HG03571 (cell line): Measurements from ENCODE around the gene YWHAQ.
"Not testable (repeated sequence)": the region's sequence is repeated elsewhere in the genome, so short reads cannot be mapped to it uniquely, and the experiment has no call there.

Source experiments
- ATAC-seq: cut with Tn5 transposase; IDR thresholded peaks from one replicate; pipeline ENCODE4 v1.9.1; 2021; ENCODE audit not compliant: unreplicated experiment

The YWHAQ gene

DNA sequence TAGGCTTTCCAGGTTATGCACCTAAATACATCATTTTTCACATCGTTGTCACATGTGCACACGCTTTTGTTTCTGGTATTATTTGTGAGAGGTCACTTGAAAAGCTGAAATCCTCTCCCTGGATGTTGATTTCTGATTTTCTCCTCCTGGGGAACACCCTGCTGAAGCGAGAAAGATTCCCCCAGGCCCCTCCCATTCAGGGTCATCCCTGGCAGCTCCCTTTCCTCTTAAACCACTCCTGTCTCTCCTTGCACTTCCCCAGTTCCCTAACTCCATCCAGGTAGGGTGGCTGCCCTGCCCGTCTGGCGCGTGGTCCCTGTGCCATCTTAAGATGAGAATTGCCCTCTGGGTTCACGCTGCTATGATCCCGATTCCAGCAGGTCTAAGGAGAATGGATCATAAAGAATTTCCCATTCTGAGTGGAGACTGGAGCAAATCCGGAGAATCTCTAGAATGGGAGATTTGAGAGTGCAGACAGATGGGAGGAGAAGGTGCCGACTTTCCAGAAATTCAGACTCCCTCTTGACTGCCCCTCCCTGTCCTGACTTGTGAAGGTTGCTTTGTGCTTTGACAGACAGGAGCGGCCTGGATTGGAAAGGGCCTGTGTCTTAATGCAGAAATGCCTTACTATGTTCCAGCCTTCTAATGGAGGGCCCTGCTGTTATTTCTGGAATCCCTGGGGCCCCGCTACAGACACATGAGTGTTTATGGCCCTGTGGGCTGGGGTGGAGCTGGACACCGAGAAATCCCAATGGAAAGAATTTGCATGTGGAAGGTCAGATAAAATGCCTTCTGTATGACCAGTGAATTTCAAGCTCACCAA, 1.3 kb upstream of the YWHAQ start:
- no peak for ATAC-seq

GRCh38 chr2:9631553-9631819, 689 bp upstream of the YWHAQ start:
- ATAC-seq = no peak

- ATAC-seq = peak; percentile 40
Measured at GRCh38 chr2:9630117-9630735, 571 bp downstream of the YWHAQ start.

- ATAC-seq = no peak
Measured at GRCh38 chr2:9629222-9630116, 1.3 kb downstream of the YWHAQ start.

GRCh38 chr2:9627310-9627709, 3.5 kb downstream of the YWHAQ start:
- no peak for ATAC-seq

DNA sequence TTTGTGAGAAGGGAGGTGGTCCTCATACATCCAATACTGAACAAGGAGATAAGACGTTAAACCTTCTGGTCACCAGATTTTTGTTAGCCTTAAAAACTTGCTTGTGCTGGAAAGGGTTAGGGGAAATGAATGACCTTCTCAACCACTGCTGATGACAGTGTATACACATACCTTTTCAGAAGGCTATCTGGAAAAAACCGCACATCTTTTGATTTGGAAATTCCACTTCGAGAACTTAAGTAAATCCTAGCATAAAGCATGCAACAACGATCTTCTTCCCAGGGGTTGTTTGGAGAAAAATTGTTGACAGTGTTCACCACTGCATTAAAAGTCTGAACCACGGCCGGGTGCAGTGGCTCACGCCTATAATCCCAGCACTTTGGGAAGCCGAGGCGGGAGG, 7.6 kb downstream of the YWHAQ start:
- ATAC-seq = no peak

- ATAC-seq = not testable (repeated sequence)
Measured at GRCh38 chr2:9621655-9622054, 9.1 kb downstream of the YWHAQ start.

GRCh38 chr2:9618410-9618809, 12.4 kb downstream of the YWHAQ start:
- ATAC-seq = no peak

DNA sequence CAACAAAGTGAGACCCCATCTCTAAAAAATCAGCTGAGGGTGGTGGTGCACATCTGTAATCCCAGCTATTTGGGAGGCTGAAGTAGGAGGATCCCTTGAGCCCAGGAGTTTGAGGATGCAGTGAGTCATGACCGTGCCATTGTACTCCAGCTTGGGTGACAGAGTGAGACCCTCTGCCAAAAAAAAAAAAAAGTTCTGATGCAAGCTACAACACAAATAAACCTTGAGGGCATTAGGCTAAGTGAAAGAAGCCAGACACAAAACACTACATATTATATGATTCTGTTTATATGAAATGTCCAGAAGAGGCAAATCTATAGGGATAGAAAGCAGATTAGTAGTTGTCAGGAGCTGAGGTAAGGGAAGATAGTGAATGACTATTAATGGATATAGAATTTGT, 13.0 kb downstream of the YWHAQ start:
- ATAC-seq = no peak

GRCh38 chr2:9617296-9617695, 13.5 kb downstream of the YWHAQ start:
- ATAC-seq = no peak

DNA sequence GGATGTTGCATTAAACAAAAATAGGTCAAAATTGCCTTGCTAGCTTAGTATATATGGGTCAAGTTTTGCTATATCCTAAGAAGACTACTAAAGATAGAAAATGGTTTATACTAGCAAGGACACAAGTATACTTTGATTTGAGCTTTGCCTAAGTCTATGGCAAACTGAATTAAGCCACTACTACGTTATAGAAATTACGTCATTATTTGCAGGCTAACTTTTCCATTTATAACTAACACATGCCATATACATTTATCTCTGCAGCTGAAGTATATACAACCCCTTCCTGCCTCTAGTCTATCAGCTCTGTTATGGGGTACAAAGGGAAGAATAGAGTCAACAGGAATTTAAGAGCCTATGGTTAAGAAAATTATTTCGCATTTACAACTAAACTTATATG, 16.2 kb downstream of the YWHAQ start:
- ATAC-seq = no peak

- no peak for ATAC-seq
Measured at GRCh38 chr2:9613291-9613690, 17.5 kb downstream of the YWHAQ start.

GRCh38 chr2:9611549-9611912, 19.3 kb downstream of the YWHAQ start:
- not testable (repeated sequence) for ATAC-seq

- ATAC-seq = no peak
Measured at GRCh38 chr2:9610781-9611548, 19.8 kb downstream of the YWHAQ start.

- ATAC-seq = not testable (repeated sequence)
Measured at GRCh38 chr2:9608491-9608890, 22.3 kb downstream of the YWHAQ start.

DNA sequence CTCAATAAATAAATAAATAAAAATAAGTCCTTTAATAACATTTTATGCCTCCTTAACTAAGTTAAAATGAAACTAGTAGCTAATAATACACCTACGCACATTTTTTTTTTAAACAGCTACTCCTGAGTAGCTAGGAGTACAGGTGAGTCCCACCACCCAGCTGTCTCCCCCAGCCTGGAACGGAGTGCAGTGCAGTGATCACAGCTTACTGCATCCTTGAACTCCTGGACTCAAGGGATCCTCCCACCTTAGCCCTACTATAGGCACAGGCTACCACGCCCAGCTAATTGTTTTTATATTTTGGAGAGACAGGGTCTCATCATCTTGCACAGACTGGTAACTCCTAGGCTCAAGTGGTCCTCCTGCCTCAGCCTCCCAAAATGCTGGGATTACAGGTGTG, 28.4 kb downstream of the YWHAQ start:
- no peak for ATAC-seq

GRCh38 chr2:9601397-9601796, 29.4 kb downstream of the YWHAQ start:
- ATAC-seq = no peak

- ATAC-seq = no peak
Measured at GRCh38 chr2:9599430-9599829, 31.4 kb downstream of the YWHAQ start.

DNA sequence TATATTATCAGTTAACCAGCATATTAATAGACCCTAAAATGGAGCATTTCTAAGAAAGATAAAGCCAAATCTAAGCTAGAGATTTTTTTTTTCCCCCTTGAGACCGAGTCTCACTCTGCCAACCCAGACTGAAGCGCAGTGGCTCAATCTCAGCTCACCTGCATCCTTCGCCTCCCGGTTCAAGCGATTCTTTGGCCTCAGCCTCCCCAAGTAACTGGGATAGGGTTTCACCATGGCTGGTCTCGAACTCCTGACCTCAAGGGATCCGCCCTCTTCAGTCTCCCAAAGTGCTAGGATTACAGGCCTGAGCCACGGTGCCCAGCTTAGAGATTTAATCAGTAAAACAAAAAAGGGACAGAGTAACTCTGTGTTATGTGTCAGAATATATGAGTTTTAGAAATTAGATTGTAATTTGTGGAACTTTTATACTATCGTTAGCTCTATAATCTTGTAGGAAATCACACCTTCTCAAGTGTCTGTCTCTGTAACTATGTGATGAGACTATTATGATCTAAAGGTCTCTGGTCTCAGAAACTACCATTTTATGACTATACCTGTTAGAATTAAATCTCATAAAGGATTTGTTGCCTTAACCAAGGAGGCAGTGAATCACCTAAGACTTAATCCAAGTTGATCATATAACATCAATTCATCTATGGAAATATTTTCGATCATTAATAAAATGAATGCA, 34.0 kb downstream of the YWHAQ start:
- ATAC-seq = no peak

DNA sequence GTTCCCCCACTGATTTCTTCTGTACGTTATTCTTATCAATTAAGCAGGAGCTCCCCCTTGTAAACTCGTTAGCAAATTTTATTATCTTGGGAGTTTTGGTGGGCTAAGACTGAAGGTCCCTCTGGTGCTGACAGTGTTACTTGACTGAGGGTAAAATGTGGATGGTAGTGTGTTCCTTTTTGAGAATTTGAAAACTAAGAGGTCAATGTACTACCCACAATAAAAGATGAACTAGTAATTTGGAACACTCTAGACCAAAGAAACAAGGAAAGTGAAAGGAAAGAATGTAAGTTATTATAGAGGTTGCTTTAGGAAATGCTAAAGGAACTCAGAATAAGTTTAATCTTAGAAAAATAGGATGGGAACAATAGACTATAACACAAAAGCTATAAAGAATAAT, 35.1 kb downstream of the YWHAQ start:
- no peak for ATAC-seq

DNA sequence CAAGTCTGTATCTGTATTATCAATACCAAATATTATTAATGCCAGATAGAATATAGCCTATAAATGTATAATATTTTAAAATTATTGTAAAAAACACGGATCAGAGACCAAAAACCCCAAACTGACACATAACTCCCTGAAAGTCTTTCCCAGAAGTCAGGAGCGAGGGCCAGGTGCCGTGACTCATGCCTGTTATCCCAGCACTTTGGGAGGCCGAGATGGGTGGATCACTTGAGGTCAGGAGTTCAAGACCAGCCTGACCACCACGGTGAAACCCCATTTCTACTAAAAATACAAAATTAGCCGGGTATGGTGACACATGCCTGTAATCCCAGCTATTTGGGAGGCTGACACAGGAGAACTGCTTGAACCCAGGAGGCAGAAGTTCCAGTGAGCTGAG, 35.5 kb downstream of the YWHAQ start:
- not testable (repeated sequence) for ATAC-seq
